ENCODE data around the gene VAMP8.

The VAMP8 gene

DNA sequence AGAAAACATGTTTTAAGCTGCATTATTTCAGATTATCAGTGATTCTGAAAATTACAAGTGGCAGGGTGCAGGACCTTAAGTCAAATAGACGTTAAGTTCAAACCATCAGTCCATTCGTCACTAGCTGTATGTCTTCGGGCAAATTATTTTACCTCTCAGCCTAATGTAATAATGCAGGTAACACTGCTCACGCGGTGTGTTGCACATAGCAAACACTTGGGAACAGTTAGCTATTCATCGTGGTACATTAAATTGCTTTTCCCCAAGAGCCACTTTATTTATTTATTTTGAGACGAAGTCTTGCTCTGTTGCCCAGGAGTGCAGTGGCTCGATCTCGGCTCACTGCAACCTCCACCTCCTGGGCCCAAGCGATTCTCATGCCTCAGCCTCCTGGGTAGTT lies 28.3 kb upstream of the VAMP8 start:
- TF ChIP-seq, protein P1, sequence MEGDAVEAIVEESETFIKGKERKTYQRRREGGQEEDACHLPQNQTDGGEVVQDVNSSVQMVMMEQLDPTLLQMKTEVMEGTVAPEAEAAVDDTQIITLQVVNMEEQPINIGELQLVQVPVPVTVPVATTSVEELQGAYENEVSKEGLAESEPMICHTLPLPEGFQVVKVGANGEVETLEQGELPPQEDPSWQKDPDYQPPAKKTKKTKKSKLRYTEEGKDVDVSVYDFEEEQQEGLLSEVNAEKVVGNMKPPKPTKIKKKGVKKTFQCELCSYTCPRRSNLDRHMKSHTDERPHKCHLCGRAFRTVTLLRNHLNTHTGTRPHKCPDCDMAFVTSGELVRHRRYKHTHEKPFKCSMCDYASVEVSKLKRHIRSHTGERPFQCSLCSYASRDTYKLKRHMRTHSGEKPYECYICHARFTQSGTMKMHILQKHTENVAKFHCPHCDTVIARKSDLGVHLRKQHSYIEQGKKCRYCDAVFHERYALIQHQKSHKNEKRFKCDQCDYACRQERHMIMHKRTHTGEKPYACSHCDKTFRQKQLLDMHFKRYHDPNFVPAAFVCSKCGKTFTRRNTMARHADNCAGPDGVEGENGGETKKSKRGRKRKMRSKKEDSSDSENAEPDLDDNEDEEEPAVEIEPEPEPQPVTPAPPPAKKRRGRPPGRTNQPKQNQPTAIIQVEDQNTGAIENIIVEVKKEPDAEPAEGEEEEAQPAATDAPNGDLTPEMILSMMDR (conservative IDR thresholded peaks at IDR 0.05), result no peak
- no peak for TF ChIP-seq ZFX (IDR thresholded peaks at IDR 0.05)
- H3K27ac ChIP-seq, result peak overlapping the region; percentile 16

DNA sequence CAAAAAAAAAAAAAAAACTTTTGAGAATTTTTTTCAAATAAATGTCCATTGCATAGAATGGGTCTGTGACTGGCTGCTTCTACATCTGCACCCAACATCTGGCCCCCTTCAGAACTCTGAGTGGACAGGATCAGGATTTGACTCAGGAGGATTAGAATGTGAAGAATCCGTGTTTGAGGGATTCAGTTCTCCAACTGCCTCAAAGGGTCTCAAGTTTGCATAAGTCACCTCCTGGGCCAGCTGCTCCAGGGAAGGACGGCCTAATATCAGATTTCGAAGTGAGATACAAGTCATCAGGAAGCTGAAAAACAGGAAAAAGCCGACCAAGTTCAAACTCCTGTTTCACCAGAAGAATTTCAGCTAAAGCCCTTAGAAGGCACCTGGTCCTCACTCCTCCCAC lies 27.6 kb upstream of the VAMP8 start:
- no peak overlapping the region for H3K27ac ChIP-seq
- TF ChIP-seq, protein P1 (conservative IDR thresholded peaks at IDR 0.05), result no peak
- TF ChIP-seq ZFX (IDR thresholded peaks at IDR 0.05), result no peak

DNA sequence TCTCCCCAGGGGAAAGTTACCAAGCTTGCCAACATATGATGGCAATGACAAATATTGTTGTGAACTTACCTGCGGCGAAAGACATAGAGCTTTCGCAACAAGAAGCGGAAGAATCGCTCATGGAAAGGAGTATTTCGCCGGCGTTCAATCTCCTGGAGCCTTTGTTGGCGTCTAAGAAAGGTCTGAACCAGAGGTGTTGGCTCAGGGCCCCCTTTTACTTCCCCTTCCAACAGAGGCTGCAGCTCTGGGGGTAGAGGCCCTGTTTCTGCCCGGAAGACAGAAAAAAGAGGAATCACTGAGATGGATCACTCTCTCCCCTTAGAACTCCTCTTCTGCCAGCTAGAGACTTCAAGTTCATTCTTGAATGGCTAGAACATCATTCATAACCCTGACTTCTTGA lies 26.9 kb upstream of the VAMP8 start:
- TF ChIP-seq, protein P1 (conservative IDR thresholded peaks at IDR 0.05), result no peak
- no peak for TF ChIP-seq ZFX (IDR thresholded peaks at IDR 0.05)

DNA sequence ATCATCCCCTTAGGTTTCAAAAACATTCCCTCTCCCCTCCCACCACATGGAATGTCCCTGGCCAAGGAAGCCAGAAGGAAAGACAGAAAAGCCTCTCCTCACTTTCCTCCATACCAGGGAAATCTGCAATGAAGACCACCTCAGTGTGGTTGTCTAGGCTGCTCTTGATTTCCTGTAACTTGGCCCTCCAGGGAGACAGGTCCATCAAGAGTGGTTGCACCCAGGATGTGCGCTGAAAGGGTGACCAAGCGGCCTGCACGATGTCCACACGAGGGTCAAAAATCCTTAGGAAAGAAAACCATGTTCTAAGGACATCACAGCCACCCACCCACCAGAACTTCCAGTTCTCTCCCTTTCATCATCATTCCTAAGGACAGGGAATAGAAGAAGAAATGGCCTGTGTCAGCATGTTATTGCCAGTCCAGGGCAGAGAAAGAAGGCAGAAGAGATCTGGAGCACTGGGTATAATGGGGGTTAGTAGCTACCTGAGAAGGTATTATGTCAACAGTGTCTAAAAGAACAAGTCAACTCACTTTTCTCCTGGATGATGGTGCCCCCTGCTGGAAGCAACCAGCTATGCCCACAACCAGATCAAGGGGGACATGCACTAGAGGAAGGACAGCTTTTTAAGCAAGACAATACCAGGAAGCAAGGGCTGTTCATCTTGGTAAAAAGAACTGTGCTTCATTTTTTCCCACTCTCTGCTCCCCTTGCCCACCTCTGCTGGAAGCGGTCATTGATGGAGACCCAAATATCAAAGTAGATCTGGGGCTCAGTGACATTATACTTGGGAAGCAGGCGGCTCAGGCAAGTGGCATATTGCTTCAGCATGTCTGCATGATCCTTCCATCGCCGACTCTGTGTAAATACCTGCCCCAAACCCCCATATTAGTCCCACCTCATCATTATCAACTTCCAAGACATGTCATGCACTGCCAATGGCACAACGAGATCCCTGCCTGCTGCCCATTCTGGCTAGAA lies 25.4 kb upstream of the VAMP8 start:
- H3K27ac ChIP-seq, result peak overlapping the region; percentile 21; the same call in 1 of the 2 replicates
- TF ChIP-seq, protein P1 (conservative IDR thresholded peaks at IDR 0.05), result peak; percentile 88
- no peak for TF ChIP-seq ZFX (IDR thresholded peaks at IDR 0.05)

More for the DNA sequence above, 26.9 kb upstream of the VAMP8 start:
- H3K27ac ChIP-seq, result no peak overlapping the region

DNA sequence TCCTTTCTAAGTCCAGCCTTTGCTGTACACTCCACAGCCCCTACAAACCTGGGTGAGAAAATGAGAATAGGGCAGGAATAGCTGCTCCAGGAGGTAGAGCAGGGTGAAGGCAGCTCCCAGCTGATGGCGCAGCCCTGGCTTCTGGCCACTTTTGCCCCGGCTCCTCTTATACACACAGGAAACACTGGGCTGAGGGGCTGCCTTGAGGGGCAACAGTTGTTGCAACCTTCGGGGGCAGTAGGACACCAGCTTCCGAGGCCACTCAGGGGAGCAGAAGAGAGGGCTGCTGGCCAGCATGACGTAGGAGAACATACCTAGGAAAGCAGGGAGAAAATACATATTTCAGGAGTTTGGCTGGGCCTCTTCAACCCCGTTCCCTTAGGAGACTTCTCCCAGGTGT lies 24.2 kb upstream of the VAMP8 start:
- no peak for TF ChIP-seq ZFX (IDR thresholded peaks at IDR 0.05)
- TF ChIP-seq, protein P1 (conservative IDR thresholded peaks at IDR 0.05), result no peak
- H3K27ac ChIP-seq, result no peak overlapping the region

DNA sequence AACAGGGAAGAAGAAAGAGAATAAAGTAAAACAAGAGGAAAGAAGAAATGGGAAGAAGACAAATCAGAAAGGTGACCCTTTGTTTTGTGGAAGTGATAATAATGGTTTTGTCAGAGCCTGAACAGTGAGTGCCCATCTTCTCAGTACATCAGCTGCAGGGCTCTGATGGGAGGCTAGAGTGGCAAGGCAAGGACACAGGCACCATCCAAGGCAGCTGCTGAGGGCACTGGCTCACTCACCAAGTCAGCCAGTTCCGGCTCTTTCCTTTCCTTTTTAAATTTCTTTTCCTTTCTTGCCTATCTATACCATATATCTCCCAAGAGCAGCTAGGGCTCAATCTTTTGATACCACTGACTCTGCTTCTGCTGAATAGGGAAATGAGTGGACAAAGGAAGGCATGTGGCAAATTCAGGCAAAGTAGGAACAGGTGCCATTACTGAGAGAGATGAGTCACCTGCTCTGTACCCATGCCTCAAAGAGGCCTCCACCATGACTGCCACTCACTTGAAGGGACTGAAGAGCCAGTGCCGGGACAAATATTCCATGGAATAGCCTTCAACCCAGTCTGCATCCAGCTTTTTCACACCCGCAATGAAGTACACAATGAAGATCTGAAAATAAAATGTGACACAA lies 22.3 kb upstream of the VAMP8 start:
- H3K27ac ChIP-seq, result no peak overlapping the region
- TF ChIP-seq ZFX (IDR thresholded peaks at IDR 0.05), result no peak
- TF ChIP-seq, protein P1 (conservative IDR thresholded peaks at IDR 0.05), result no peak

DNA sequence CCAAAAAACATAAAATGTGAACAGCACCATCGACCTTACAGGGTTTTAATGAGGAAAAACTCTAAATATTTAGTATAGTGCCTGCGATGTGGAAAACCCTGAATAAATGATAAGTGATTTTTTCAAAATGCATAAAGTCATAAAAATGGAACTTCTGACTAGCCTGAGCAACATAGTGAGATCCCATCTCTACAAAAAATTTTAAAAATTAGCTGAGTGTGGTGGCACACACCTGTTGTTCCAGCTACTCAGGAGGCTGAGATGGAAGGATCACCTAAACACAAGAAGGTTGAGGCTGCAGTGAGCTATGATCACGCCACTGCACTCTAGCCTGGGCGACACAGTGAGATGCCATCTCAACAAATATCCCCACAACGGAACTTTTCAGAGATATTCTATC lies 20.3 kb upstream of the VAMP8 start:
- H3K27ac ChIP-seq, result no peak overlapping the region
- TF ChIP-seq ZFX (IDR thresholded peaks at IDR 0.05), result no peak
- TF ChIP-seq, protein P1 (conservative IDR thresholded peaks at IDR 0.05), result no peak
